Cardiac muscle cell (in vitro differentiated cells and primary cell): ENCODE measurements around the gene NR1H3. TPM values are rescaled to one million over a fixed set of nuclear protein-coding genes. Genes with fewer than 3 reads are reported as not detected.

Source experiments
- DNase-seq, 2 donors: peaks; one replicate each; pipeline versions ENCODE4 v3.0.0 to v3.0.0-alpha.2; 2010 to 2017; ENCODE audit warnings: low read depth in 1 of 2, low spot score in 1 of 2
- H3K27ac ChIP-seq: fragments of 200-600 bp; sonication (generic); 2 replicates; pipeline ENCODE4 v1.5.1; 2016
- H3K27me3 ChIP-seq: fragments of 200-600 bp; sonication (generic); 2 replicates; pipeline ENCODE4 v1.6.0; 2016; ENCODE audit warnings: control low read depth
- H3K36me3 ChIP-seq: fragments of 200-600 bp; sonication (generic); 2 replicates; pipeline ENCODE4 v1.5.1; 2016; ENCODE audit warnings: control low read depth
- H3K4me1 ChIP-seq: fragments of 200-600 bp; sonication (generic); 2 replicates; pipeline ENCODE4 v1.8.1; 2017; ENCODE audit warnings: low read depth, mild to moderate bottlenecking, mixed run types
- H3K4me3 ChIP-seq: fragments of 200-600 bp; sonication (generic); 2 replicates; pipeline ENCODE4 v1.5.1; 2016; ENCODE audit warnings: mild to moderate bottlenecking
- H3K9me3 ChIP-seq: fragments of 200-600 bp; sonication (generic); 2 replicates; pipeline ENCODE4 v1.5.1; 2017; ENCODE audit warnings: low read depth, mild to moderate bottlenecking, control low read depth
- polyA plus RNA-seq: library from polyadenylated mRNA; unstranded; fragments of >200 nt; fragmentation: Nextera tagmentation; extraction: Ambion mirVana; gene quantifications from 2 replicates; pipeline ENCODE4 v1.2.1, GENCODE V29; 2016
- total RNA-seq: library from RNA; depleted of rRNA; stranded (reverse); fragments of >200 nt; gene quantifications from 2 replicates; pipeline ENCODE4 v1.2.3, GENCODE V29; 2016
- TF ChIP-seq, protein P1 (sequence below): IDR thresholded peaks from 2 replicates; pipeline ENCODE4 v1.5.1; 2012; ENCODE audit warnings: low read depth, mild to moderate bottlenecking, low read length

NR1H3 gene
- total and polyA plus RNA-seq, 2 experiments from 2014 or later = 16.2 to 31.6 TPM

DNA sequence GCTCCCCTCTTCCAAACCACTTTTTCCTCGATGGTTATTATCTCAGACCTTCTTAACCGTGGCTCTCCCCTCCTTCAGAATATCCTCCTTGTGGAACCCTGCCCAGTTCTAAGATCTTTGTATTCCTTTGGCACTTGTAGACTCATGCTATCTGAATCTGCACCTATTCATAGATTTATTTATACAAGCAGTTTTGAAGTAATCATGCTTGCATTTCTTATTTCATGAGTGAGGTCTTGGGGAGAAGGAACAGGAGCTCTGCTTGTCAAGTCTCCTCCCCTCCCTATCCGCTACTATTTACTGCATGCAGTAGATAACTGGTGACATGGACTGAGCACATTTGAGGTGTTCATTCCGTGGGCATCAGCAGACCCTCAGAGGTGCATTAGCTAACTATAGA, 6.7 kb downstream of the NR1H3 start:
- peaks cover 6% of the 10 kb centered on the region for H3K4me1 ChIP-seq
- H3K9me3 ChIP-seq = no peaks in the 10 kb centered on the region
- no peak overlapping the region for H3K27ac ChIP-seq
- H3K27me3 ChIP-seq = no peaks in the 10 kb centered on the region
- TF ChIP-seq, protein P1, sequence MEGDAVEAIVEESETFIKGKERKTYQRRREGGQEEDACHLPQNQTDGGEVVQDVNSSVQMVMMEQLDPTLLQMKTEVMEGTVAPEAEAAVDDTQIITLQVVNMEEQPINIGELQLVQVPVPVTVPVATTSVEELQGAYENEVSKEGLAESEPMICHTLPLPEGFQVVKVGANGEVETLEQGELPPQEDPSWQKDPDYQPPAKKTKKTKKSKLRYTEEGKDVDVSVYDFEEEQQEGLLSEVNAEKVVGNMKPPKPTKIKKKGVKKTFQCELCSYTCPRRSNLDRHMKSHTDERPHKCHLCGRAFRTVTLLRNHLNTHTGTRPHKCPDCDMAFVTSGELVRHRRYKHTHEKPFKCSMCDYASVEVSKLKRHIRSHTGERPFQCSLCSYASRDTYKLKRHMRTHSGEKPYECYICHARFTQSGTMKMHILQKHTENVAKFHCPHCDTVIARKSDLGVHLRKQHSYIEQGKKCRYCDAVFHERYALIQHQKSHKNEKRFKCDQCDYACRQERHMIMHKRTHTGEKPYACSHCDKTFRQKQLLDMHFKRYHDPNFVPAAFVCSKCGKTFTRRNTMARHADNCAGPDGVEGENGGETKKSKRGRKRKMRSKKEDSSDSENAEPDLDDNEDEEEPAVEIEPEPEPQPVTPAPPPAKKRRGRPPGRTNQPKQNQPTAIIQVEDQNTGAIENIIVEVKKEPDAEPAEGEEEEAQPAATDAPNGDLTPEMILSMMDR = no peak
- H3K4me3 ChIP-seq = no peak overlapping the region
- no peak for DNase-seq
- H3K36me3 ChIP-seq = no peaks in the 10 kb centered on the region

DNA sequence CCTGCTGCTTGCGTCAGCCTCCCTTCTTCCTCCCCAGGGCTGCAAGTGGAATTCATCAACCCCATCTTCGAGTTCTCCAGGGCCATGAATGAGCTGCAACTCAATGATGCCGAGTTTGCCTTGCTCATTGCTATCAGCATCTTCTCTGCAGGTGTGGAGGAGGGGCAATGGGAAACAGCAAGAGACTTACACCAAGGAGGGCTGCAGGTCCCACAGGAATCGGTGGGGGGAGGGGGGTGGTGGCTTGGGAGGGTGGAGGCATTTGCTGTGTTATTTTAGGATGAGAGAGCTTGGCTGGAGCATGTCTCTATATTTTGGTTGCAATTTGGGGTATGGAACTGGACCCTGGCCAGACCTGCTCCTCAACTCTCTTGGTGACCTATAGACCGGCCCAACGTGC, 10.1 kb downstream of the NR1H3 start:
- TF ChIP-seq, protein P1 = no peak
- H3K36me3 ChIP-seq = no peaks in the 10 kb centered on the region
- no peak for DNase-seq
- H3K4me3 ChIP-seq = no peak overlapping the region
- peak overlapping the region; percentile 83 for H3K27ac ChIP-seq
- H3K4me1 ChIP-seq = peaks cover 30% of the 10 kb centered on the region
- H3K27me3 ChIP-seq = no peaks in the 10 kb centered on the region
- H3K9me3 ChIP-seq = no peaks in the 10 kb centered on the region

GRCh38 chr11:47268448-47269001, 10.7 kb downstream of the NR1H3 start:
- no peaks in the 10 kb centered on the region for H3K9me3 ChIP-seq
- H3K27ac ChIP-seq = peak overlapping the region; percentile 83
- TF ChIP-seq, protein P1 = no peak
- no peaks in the 10 kb centered on the region for H3K27me3 ChIP-seq
- no peak for DNase-seq
- H3K4me1 ChIP-seq = peaks cover 34% of the 10 kb centered on the region
- H3K36me3 ChIP-seq = no peaks in the 10 kb centered on the region
- H3K4me3 ChIP-seq = no peak overlapping the region

DNA sequence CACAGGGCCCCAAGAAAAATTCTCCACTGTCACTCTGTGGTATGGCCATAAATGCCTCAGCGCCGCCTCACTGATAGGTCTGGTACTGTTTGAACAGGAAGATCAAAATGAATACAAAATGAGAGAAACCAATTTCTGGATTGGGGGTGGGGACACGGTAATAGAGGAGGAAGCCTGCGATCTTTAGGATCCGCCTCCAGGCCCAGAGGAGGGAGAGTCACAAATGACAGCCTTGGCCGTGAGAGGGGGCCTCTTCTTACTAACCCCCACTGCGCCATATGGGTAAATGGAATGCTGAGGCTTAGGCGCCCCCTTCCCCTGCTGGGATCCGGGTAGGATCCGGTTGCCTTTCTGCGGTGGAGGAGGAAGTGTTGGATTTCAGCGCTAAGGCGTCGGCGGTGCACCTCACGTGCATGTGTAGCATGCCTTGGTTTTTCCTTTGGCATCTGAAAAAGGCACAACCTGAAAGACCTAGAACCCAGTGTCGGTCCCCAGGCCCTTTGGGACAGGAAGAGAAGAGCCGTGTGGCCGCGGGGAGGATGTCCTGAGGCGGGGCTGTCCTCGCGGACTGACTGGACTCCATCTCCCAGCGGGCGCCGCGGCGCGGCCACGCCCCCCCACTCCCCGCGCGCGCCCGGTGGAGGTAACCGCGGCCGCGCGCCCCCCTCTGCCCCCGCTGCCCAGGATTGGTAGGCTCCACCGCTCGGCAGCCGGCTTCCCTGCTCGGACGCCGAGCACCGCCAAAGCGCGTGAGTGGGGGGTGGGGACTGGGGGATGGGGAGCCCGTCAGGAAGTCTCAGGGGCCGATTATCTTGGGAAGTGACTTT, 11.4 kb downstream of the NR1H3 start:
- H3K36me3 ChIP-seq = no peaks in the 10 kb centered on the region
- peak overlapping the region; percentile 55 for H3K4me3 ChIP-seq
- peak; percentile 93 to 94 for DNase-seq
- H3K9me3 ChIP-seq = no peaks in the 10 kb centered on the region
- TF ChIP-seq, protein P1 = peak; percentile 17
- no peaks in the 10 kb centered on the region for H3K27me3 ChIP-seq
- H3K4me1 ChIP-seq = peaks cover 34% of the 10 kb centered on the region
- peak overlapping the region; percentile 83 for H3K27ac ChIP-seq

DNA sequence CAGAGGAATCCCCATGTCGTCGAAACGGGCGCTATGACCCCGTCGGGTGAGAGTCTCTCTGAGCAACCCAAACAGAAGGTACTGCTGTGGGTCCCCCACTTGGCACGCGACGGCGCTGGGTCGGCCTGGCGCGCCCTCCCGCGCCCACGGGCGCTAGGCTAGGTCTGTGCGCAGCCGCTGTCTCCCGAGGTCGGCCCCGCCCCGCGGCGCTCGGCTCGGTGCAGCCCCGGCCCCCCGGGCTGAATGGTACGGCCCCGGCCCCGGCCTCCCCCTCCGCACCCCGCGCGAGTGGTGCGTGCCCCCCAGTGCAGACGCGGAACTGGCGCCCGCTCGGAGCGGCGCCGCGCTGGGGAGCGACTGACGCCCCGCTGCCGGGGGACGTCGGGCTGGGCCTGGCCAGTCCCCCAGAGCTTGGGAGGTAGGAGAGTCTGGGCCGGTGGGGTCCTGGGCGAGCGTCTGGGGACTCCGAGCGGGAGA, 12.1 kb downstream of the NR1H3 start, which contains the start of gene MADD:
TSS of gene MADD (plus strand) at position 305 of the 477 bp plus-strand sequence.
- peaks cover 34% of the 10 kb centered on the region for H3K4me1 ChIP-seq
- peak within 1 kb of the TSS; percentile 55 for H3K4me3 ChIP-seq
- no peaks in the 10 kb centered on the region for H3K27me3 ChIP-seq
- TF ChIP-seq, protein P1 = no peak
- H3K9me3 ChIP-seq = no peaks in the 10 kb centered on the region
- peak; percentile 89 to 93 for DNase-seq
- H3K36me3 ChIP-seq = peaks cover 4% of the 10 kb centered on the region
- peak within 1 kb of the TSS; percentile 83 for H3K27ac ChIP-seq
